Stimulated activated CD4-positive, alpha-beta T cell treated with anti-CD3 and anti-CD28 coated beads, Interleukin-15, amount 100 ng/mL, for 24 hours (primary cell): ENCODE measurements around the gene FGGY.

Experiments used
- DNase-seq: peaks from one replicate; pipeline ENCODE4 v3.0.0-alpha.2; 2020

FGGY gene

DNA sequence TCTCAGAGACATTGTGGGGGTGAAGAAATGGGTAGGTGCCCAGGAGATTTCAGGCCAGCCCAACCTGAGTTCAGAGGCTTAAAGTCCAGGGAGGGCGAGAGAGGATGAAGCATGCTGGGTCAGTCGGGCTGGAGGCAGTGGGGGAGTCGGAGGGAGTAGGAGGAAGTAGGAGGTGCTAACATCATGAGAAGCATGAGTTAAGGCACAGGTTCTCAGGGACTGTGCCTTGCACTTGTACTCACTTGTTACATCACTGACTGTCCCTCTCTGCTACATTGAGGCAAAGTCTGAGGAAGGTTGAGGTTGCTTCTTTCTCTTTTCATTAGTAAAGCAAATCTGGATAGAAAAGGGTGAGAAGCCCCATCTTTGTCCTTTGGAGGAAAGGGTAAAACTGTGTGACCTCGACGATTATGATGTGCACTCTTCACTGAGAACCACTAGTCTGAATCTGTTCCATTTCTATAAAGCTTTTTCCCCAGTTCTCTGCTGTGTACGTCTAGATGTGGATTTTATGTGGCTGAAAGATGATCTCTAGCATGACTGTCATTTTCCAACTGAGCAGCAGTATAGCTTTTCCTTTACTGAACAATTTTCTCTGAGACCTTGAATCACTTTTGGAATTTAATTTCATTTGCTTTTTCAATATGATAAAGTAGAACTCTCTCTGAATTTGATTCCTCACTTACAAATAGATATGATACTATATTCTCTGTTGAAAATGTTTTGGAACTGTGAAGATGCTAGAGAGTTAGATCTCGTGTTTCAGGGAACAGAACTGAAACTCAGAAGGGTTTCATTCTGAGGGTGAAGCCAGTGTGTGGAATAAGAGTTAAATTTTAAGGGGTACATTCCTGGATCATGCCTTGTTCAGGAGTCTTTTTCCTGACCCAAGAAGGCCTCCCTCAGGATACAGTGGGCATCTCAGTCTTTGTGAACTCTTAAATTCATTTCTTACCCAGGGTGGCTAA is 94.6 kb downstream of the FGGY start:
- DNase-seq: no peak

- no peak for DNase-seq
Observed at GRCh38 chr1:59393211-59394180, 96.6 kb downstream of the FGGY start.

- no peak for DNase-seq
Observed at GRCh38 chr1:59394706-59395425, 98.0 kb downstream of the FGGY start.

DNA sequence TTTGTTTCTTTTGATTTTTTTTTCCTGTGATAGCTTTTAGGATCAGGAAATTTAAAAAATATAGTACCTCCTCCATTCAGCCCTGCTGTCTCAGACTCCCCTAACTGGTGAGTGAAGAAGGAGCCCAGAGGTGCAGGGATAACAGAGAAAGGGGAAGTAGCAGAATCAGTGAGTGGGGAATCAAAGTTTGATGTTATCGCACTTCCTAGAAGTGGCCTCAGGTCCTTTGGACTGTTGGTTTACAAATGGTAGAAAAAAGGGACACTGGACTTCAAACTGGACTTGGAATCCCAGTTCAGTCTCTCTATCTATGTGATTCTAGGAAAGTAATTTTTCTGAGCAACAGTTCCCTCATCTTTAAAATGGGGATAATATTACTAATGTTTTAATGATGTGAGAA is 99.5 kb downstream of the FGGY start:
- DNase-seq: no peak

GRCh38 chr1:59397139-59397858 is 100.4 kb downstream of the FGGY start:
- DNase-seq: no peak

- DNase-seq: no peak
Observed at GRCh38 chr1:59399642-59400041, 102.7 kb downstream of the FGGY start.

- no peak for DNase-seq
Observed at GRCh38 chr1:59401581-59401980, 104.7 kb downstream of the FGGY start.

DNA sequence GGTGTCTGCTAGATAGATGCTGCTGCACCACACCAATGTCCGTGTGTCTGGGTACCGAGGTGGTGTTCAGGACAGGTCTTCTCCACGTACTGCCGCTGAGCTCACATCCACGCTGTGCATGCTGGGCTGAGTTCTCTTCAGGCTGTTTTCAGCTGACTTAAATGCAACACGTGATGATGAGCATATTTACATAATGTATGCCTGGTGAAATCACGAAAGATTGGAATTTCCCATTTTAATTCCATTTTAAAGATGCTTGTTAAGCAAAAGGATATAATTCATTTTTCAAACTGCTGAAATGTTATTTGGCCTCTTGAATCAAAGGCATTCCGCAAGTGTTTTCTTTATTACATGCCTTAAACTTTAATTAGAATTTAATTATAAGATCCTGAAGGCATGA is 107.9 kb downstream of the FGGY start:
- no peak for DNase-seq

- no peak for DNase-seq
Observed at GRCh38 chr1:59406437-59407164, 109.7 kb downstream of the FGGY start.

DNA sequence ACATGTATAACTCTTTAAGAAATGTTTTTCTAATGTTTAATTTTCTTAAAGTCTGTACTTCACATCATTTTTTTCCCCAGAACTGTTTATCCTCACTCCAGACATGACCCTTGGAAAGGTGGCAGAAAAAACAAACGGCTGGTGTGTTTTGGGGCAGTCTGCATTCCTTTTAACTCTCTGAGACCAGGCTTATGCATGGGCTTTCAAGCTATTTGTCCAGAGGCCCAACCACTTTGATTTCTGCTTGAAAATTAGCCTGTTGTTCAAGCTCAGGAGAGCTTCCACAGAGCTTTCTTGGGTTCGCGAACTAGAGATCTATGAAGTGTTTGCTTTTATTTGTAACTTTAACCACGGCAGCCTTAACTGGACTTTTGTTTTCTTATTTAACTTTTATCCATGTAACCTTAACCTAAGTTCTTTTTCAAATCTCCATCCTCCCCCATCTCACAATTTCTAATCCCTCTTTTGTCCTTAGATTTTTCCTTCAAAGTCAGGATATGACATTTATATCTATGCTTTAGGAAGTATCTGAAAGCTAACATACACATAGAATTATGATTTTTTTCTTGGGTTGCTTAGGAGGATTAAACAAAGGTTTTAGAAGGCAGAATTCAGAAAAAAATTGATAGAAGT is 111.8 kb downstream of the FGGY start:
- no peak for DNase-seq

DNA sequence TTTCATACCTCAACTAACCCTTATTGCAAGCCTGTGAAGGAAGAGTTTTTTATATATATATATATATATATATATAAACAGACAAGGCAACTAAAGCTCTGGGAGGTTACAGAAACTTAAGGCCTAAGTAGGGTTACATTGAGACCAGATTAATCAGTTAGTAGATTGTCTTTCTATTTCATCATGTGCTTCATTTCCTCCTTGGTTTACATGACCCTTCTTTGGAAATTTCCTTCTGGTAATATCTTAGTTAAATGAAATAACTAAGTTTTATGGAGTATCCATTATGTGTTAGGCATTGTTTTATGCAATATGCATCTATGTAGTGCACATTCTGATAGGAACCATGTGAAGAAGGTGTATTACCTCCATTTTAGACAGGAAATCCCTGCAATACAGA is 112.7 kb downstream of the FGGY start:
- DNase-seq: no peak

DNA sequence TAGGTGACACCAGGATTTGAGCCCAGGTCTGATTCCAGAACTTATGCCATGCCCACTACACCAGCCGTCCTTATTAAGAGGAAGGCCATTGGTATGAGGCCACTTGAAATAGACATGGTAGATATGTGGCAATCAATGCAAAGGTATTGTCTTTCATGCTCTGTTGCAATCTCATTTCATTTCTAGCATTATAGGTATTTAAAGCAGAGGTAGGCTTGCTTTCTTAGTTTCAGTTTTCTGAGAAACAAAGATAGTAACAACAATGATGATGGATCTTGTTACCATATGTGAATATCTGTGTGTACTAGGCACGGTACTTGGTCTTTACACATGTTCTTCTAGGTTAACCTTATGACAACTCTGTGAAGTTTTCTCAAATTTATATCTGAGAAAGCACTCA is 113.1 kb downstream of the FGGY start:
- no peak for DNase-seq

DNA sequence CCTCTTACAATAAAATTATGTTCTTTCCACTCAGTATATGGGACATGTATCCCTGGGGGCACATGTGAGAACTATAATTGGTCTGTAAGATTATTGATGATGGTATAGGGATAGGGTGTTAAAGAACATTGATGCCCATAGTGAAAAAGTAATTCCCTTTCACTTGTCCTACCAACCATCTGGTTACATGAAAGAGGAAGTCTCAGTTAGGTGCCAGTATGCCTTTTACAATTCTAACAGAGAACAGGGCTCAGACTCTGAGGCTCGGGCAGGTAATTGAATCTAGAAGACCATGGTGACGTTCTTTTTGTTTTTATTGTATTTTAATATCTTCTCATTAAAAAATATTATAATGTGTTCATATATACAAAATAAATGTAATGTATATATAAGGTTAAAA is 113.6 kb downstream of the FGGY start:
- DNase-seq: no peak

DNA sequence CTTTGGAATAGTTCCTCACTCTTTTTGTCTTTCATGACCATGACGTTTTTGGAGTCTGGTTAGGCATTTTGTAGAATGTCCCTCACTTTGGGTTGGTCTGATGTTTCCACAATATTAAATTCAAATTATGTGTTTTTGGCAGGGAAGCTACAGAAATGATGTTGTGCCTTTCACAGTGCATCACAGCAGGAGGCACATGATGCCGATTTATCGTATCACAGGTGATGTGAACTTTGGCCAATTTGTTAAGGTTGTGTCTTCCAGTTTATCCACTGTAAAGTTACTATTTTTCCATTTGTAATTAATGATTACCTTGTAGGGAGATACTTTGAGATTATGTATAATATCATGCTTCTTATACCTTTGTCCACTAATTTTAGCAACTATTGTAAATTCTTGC is 114.3 kb downstream of the FGGY start:
- DNase-seq: no peak

DNA sequence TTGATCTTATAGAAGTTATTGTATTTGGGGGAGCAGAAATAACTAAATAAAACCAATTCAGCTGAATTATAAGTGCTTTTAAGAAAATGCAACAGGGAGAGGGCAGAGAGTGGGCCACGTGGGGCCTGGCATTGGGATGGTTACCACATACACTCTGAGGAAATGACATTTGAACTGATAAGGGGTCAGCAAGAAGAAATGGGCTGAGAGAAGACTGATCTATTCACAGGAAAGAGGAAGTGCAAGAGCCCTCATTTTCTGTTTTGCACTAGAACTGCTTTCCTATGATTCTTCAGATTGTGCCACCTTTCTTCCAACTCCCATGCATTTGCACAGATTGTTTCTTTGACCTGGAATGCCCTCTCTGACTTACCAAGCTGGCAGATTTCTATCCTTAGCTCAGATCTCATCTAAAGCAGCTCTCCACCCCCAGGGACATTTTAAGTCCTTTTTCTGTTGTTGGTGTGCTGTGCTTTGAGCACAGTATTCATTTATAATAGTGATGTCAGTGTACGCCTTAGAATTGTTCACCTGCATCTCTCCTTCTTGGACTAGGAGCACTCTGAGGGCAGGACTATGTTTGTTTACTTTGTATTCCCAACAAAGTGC is 115.9 kb downstream of the FGGY start:
- no peak for DNase-seq

DNA sequence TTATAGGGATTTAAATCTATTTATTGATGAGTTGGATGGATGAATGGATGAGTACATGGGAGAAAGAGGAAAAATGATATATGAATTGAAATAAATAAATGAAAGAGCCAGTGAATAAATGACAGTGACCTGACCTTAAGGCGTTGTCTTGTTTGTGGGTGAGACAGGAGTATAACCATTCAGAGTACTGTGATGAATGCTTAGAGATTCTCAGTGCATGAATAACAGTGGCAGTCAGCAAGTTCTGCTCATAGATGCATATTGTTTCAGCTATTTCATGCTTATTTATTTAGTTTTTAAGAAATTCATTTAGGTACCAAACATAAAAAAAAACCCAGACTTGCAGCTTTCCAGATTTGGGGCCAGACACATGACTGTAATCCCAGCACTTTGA is 116.4 kb downstream of the FGGY start:
- DNase-seq: no peak

GRCh38 chr1:59414406-59415133 is 117.7 kb downstream of the FGGY start:
- DNase-seq: no peak

- no peak for DNase-seq
Observed at GRCh38 chr1:59415286-59415850, 118.5 kb downstream of the FGGY start.

- DNase-seq: no peak
Observed at GRCh38 chr1:59415881-59416280, 119.0 kb downstream of the FGGY start.

DNA sequence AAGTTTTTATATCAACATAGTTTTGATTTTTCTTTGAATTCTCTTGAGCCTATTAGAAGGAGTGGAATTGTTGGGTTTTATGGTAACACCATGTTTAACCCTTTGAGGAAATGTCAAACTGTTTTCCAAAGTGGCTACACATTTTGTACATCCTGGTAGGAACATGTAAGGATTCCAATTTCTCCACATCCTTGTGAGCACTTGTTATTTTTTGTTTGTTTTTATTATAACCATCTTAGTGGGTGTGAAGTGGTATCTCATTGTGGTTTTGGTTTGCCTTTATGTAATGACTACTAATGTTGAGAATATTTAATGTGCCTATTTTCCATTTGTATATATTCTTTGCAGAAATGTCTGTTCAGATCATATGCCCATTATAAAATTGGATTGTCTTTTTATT is 120.5 kb downstream of the FGGY start:
- DNase-seq: no peak
